ENCODE data around the gene FAM3C. TPM values are rescaled to one million over a fixed set of nuclear protein-coding genes. Genes with fewer than 3 reads are reported as not detected.

The FAM3C gene
- total and polyA plus RNA-seq, 10 of the 15 experiments (the other 5 are each of a cell fraction or from before 2014, with no cell fraction given) = 11.0 to 110 (median 27.8) TPM

DNA sequence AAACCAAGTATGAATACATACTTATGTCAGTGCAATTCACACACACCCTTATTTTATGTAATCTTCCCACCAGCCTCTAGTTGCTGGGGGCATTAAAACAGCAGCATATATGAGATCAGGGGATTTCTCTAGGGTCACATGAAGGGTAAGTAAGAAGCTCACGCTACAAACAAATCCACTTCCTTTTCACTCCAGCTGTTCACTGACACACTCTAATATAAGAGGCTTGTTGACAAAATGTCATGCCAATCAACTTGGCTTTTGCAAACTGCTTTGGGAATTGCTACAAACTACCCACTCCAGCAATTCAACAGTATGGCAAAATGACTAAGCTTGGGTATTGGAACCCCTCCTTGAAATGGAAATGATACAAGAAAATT lies 10.3 kb downstream of the FAM3C start (continued):
- TF ChIP-seq PBX3 (IDR thresholded peaks at IDR 0.05; ENCODE audit: insufficient replicate concordance, low read depth, low read length) = peak; percentile 84
- peak in 1 of 2 experiments; percentile 55; a peak in 1 of 4 replicates for TF ChIP-seq ETV6 (conservative IDR thresholded peaks at IDR 0.05 in 1 of 2, IDR thresholded peaks at IDR 0.05 in 1 of 2; ENCODE audit: borderline replicate concordance in 1 of 2, low read depth in 1 of 2)
- TF ChIP-seq GATAD2B (conservative IDR thresholded peaks at IDR 0.05; ENCODE audit: low read depth) = peak; percentile 94
- TF ChIP-seq POLR2A (IDR thresholded peaks at IDR 0.05; ENCODE audit: low read depth, low read length) = no peak
- no peak for TF ChIP-seq BACH1 (IDR thresholded peaks at IDR 0.05; ENCODE audit: borderline replicate concordance)
- no peak for TF ChIP-seq SUZ12 (IDR thresholded peaks at IDR 0.05; ENCODE audit: unreplicated experiment)
- peak; percentile 20; the same call in 1 of the 2 replicates for TF ChIP-seq JUNB (IDR thresholded peaks at IDR 0.05)
- TF ChIP-seq ESRRA (IDR thresholded peaks at IDR 0.05; ENCODE audit: low read length) = peak; percentile 77; the same call in 1 of the 2 replicates
- TF ChIP-seq FOXK2 (IDR thresholded peaks at IDR 0.05) = no peak
- TF ChIP-seq EZH2 (IDR thresholded peaks at IDR 0.05; ENCODE audit: borderline replicate concordance, control insufficient read depth, low read depth, low read length) = no peak
- no peak for TF ChIP-seq SP1 (IDR thresholded peaks at IDR 0.05; ENCODE audit: low read depth, low read length)
- TF ChIP-seq PML (IDR thresholded peaks at IDR 0.05; ENCODE audit: low read length) = peak; percentile 51; the same call in 1 of the 2 replicates
- TF ChIP-seq TCF12 (IDR thresholded peaks at IDR 0.05; ENCODE audit: low read depth, low read length) = peak; percentile 93
- peak; percentile 60; the same call in 1 of the 2 replicates for TF ChIP-seq TCF3 (IDR thresholded peaks at IDR 0.05; ENCODE audit: borderline replicate concordance, insufficient read depth, low read depth, low read length)
- TF ChIP-seq BHLHE40 (IDR thresholded peaks at IDR 0.05; ENCODE audit: borderline replicate concordance in 1 of 2, low read depth in 2 of 2, low read length in 1 of 2) = peak; percentile 86
- peak; percentile 51; the same call in 1 of the 2 replicates for TF ChIP-seq USF2 (IDR thresholded peaks at IDR 0.05; ENCODE audit: borderline replicate concordance, low read depth, low read length)
- TF ChIP-seq LARP7 (IDR thresholded peaks at IDR 0.05) = no peak
- TF ChIP-seq, protein P1, sequence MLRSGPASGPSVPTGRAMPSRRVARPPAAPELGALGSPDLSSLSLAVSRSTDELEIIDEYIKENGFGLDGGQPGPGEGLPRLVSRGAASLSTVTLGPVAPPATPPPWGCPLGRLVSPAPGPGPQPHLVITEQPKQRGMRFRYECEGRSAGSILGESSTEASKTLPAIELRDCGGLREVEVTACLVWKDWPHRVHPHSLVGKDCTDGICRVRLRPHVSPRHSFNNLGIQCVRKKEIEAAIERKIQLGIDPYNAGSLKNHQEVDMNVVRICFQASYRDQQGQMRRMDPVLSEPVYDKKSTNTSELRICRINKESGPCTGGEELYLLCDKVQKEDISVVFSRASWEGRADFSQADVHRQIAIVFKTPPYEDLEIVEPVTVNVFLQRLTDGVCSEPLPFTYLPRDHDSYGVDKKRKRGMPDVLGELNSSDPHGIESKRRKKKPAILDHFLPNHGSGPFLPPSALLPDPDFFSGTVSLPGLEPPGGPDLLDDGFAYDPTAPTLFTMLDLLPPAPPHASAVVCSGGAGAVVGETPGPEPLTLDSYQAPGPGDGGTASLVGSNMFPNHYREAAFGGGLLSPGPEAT (IDR thresholded peaks at IDR 0.05; ENCODE audit: low read depth) = peak; percentile 89

Data from GM12878 (cell line).